Fibroblast of skin of right quadriceps (primary cell): ENCODE data around the gene NR6A1.

ENCODE experiments used
- DNase-seq: peaks from one replicate; pipeline ENCODE4 v3.0.0-alpha.2; 2013

NR6A1 gene

DNA sequence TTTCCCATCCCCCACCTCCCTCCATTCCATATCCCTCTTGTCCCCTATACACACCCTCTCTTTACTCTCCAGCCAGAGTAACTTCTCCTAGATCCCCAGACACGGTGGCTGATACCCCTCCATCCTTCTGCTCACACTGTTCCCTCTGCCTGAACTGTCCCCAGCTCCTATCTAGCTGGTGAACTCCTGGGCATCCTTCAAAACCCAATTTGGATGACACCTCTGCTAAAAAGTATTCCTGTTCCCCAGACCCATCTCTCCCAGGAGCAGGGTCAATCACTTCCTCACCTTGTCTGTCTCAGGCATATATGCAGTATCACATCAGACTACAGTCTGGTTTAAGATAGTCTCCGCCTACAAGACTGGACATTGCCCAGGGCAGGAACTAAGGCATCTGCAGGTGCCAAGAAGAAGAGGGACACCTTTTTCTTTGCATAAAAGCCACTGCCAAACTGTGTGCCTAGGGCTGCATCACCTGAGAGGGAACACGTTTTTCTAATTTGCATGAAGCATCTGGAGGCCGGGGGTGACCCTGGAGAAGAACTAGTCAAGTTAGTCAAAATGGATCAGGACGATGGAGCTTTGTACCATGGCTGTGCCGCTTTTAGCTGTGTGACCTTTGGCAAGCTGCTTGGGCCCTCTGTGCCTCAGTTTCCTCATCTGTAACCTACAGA is 291.0 kb downstream of the NR6A1 start:
- no peak for DNase-seq

DNA sequence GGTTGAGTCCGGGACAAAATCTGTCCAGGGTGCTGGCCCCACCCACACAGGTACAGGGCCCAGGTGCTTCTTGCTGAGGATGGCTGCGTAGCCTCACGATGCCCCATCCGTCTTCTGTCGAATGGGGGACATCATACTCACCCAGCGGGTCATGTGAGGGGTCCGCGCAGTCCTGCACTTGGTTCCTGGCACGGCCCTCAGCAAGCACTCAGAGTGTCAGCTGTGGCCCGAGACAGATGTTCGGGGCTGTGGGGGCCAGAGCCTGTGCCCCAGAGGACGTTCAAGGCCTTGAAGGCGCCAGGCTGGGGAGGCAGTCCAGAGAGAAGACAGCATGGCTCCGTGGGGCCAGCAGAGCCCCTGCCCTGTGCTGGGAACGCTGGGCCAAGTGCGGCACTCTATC is 291.7 kb downstream of the NR6A1 start:
- DNase-seq = no peak

DNA sequence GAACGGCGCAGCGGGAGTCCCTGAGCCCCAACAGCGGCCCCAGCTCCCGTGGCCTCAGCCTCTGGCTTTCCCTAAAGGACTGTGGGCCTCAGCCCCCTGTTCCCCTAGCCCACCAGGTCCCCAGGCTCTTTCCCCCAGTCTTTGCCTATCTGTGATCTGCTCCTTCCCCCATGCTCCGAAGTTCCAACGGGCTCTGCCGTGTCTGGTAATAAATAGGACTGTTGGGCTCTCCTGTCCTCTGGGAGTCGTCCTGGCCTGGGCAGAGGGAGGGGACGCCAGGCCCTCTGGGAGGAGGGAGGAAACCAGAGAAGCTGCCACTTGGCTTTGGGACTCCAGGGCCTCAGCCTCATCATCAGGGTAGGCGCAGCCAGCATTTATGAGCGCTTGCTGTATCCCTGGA is 292.8 kb downstream of the NR6A1 start:
- DNase-seq = no peak

DNA sequence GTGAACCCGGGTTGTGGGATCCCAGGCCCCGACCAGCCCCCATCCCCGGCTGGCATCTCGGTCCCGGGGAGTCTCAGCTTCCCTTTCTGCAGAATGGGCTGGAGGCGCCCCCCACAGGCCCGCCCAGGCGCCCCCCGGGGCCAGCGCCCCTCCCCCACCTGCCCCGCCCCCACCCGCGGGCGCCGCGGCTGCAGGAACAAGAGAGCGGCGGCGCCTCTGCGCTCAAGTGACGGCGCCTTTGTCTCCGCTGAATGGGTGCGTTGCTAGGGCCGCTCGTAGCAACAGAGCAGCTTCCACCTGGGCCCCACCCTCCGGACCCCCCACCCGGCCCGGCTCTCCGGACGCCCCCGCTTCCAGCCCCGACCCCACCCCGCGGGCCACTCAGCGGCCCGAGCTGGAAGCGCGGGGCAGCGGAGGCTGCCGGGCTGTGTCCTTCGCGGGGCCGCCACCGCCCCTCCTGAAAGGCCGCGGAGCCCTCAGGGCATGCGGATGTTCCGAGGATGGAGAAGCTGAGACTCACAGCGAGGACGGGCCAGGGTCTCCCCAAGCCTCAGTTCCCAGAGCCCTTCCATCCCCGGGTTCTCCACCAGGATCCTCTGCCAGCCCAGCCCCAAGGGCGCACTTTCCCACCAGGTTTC is 293.3 kb downstream of the NR6A1 start:
- no peak for DNase-seq

DNA sequence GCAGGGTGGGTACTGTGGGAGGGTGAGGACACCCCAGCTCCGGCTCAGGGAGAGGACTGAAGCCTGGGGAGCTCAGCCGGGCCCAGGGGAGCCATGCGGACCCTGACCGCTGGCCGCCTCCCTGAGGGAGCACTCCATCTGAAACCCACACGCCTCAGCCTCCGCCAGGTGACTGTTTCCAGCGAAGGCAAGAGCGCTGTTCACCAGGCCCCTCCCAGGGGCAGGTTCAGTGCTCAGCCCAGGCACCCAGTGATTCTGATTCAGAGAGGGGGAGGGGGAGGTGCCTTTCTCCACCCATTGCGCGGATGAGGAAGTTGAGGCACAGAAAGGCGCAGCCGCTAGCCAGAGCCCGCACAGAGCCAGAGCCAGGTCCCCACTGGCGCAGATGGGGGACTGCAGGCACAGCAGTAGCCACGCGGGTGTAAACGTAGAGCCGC is 293.9 kb downstream of the NR6A1 start:
- no peak for DNase-seq

DNA sequence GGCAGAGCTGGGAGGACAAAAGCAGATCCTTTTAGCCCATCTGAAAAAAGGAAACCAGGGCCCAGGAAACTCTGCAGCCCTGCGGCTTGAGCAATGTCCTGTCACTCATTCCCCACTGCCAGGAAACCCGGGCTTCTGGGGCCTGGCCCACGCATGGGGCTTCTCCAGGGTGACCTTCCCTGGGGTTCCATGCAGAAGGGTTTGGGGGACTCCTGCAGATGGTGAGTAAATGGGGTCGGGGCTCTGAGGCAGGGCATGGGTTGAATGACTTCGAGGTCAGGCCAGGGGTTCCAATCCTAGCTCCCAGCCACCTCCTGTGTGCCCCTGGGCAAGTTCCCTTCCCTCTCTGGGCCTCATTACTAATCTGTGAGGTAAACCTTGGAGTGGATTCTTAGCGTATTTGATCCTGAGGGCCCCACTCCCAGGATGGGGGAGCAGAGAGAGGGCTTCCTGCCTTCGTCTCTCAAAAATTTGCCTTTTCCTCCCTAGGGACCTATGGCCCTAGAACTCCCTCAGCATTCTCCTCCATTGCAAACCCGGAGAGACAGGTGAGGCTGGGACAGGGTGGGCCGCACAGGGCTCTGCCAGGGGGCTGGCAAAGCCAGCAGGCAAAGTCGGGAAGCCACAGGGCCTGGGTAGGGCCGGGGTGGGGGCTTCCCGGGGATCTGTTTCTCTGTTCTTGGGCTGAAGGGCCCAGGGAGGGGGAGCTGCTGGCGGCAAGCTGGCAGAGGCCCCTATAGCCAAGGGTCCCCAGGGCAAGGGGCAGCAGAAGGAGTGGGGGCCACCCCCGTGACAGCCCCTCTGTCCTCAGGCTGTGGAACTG is 295.0 kb downstream of the NR6A1 start:
- DNase-seq = no peak

DNA sequence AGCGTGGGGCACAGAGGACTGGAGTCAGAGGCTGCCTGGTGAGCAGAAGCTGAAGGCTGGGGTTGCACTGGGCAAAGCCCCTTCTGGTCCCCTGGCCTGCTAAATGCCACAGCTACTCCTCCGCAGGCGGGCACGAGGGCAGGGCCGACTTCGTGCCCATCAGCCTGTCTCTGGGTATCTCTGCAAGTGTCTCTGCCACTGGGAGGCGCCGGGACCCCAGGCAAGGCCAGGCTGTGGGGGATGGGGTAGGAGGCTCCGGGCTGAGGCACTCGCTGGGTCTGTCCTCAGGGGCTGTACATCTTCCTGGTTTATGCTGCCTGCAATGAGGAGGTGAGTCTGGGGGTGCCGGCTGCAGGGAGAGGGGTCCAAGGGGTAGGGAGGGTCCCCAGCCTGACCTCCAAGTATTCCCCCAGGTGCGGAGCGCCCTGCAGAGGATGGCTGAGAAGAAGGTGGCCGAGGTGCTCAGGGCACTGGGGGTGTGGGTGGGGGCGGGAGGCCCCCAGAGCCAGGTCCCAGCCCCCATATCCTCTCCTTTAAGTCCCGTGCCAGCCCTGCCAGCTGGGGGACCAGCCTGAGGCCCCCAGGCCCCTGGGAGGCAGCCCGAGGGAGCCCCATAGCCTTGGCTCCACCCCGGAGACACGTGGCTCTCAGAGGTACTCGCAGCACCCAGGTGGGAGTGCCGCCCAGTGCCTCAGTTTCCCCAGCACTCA is 295.8 kb downstream of the NR6A1 start:
- DNase-seq = no peak

DNA sequence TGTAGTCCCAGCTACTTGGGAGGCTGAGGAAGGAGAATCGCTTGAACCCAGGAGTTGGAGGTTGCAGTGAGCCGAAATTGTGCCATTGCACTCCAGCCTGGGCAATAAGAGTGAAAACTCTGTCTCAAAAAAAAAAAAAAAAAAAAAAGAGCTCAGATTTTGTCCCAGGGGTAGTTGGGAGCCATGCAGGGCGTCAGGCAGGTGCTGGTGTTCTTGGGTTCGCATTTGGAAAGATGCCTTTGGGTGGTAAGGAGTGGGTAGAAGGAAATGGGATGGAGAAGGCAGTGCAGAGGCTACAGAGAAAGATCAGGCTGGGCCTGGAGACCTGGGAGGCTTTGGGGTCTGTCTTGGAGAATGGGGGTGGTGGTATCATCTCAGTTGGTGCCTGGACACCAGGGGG is 297.0 kb downstream of the NR6A1 start:
- DNase-seq = no peak

DNA sequence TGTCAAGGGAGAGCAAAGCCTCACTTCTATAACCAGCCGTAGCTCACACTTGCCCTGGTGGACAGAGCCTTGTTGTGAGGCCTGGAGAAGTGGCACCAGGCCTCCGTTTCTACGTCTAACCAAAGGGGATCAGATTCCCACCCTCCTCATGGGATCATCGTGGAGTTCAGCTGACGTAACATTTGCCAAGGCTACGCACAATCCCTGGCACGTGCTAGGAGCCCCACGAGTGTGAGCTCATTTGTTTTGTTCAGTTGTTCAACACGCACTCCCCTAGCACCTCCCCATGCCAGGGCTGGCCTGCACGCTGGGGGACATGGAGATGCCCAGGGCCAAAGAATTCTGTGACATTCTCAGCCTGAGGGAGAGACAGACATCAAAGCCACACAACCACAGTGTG is 297.8 kb downstream of the NR6A1 start:
- no peak for DNase-seq

DNA sequence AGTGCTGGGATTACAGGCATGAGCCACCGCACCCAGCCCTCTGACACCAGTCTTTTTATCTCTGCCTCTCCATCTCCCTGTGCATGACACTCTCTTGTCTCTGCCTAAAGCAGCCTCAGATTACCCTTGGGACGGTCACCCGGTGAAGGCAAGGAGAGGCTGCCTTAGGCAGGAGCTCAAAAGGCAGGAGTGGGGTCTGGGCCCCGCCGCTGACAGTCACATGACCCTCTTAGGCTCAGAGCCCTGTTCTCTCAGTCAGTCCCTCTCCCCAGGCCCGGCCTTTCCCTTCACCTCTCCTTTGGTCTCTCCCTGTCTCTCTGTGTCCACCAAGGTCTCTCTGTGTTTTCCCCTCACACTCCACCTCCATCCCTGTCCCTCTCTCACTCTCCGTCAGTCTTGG is 298.3 kb downstream of the NR6A1 start:
- no peak for DNase-seq

DNA sequence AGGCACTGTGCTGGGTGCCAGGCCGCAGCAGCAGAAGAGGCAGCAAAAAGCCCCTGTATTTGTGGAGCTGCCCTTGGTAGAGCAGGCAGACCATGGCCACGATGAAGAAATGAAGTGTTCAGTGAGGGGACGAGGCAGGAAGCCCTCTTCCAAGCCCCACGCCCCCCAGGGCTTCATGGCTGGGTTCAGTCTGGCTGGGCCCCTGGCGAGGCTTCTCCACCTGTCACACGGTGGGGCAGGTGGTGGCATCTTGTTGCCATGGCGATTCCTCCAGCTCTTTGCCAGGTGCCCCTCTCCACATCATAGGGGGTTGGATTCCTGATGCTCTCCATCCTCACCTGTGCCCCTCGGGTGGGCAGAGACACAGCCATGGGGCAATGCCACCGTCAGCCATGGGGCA is 299.4 kb downstream of the NR6A1 start:
- DNase-seq = no peak

DNA sequence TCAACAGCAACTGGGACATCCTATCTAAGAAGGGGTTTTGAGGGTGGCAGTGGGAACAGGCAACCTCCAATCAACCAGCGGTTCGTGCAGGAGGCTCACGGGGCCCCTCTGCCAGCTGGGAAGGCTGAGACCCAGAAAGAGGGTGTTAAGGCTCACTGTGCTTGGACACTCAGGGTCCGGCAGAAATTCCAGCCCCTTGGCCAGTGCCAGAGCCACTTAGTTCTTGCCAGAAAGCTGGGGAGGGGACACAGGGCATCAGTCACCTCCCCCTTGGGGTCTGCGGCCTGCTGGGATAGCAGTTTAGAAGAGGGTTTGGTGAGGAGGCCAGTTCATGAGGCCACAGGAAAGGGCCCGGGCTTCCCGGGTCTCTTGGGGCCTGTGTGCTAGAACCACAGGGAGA is 300.4 kb downstream of the NR6A1 start:
- no peak for DNase-seq

DNA sequence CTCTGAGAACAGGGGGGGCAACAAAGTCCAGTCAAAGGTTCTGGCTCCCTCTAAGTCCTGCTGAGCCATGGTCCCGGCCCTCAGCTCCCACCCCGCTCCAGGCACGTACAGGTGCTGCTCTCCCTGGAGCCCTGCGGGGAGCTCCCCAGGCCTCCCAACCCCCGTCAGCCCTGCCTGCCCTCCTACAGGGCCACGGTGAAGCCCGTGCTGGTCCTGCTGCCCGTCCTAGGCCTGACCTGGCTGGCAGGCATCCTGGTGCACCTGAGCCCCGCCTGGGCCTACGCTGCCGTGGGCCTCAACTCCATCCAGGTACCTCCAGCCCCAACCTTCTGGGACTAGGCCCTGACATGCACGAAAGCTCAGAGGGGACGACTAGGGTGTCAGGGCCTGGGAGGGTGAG is 300.8 kb downstream of the NR6A1 start:
- DNase-seq = no peak

DNA sequence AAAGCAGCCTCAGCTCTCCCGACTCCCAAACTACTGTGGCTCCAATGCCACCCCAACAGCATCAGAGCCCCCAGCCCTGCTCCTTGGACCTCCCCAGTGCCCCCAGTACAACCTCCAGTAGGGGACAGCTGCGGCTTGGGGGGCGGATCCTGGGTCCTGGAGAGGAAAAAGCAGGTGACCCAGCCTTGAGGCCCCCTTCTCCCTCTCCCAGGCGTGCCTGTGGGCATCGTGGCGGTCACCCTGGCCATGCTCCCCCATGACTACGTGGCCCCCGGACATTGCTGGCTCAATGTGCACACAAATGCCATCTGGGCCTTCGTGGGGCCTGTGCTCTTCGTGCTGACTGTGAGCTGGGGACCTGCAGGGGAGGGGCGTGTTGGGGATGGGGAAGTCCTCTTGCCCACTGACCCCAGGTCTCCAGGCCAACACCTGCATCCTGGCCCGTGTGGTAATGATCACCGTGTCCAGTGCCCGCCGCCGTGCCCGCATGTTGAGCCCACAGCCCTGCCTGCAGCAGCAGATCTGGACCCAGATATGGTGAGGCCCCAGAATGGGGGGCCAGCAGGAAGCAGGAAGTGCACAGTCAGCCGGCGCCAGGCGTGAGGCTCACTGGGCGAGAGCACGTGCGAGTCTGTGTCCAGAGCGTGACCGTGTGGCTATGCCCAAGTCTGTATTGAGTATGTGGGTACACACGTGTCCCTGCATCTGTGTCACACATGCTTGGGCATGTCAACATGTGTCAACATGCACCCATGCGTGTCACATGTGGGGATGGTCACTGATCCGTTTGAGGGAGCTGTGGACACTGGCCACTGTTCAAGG is 301.9 kb downstream of the NR6A1 start:
- DNase-seq = no peak

DNA sequence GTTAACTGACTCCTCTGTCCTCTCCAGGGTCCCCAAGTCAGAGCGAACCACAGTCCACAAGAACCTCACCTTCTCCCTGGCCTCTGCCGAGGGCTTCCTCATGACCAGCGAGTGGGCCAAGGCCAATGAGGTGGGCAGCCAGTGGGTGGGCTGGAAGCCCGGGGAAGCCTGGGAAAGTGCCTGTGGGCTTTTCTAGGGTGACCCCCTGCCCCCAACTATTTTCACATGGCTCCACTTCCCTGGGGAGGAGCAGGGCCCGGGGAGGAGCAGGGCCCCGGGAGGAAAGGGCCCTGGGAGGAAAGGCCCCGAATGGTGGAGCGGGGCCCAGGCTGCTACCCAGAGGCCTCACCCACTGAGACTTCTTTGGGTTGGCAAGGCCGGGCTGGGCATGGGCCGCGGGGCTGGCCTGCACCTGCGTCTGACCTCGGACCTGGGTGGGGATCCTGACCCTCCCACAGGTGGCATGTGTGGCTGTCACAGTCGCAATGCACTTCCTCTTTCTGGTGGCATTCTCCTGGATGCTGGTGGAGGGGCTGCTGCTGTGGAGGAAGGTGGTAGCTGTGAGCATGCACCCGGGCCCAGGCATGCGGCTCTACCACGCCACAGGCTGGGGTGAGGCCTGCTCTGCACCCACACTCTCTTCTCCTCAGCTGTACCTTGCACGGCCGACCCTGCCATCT is 302.9 kb downstream of the NR6A1 start:
- no peak for DNase-seq

DNA sequence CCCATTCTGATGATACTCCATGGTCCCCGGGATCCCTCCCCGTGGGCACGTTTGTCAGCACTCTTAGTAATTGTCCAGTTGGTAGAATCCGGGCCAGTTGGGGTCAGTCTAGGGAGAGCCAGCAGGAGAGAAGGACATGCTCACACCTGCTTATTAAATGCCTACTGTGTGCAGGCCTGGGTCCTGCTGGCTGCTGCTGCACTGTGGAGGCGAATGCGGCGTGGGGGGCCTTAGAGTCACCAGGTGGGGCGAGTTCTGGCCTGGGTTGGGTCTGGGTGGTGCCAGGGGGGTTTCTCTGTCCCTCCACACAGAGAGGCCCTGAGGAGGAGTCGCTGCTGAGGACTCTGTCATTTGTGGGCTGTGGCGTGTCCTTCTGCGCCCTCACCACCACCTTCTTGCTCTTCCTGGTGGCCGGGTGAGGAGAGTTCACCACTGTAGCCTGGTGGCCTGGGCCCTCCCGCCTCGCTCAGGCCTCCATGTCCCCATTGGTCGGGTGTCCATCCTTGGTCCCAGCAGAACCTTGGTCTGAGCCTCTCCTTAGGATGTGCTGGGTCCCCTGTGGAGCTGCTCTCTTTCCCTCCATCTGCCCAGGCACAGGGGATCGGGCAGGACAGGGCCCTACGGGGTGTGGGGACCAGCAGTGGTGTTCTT is 303.6 kb downstream of the NR6A1 start:
- no peak for DNase-seq
